K562 treated with DMSO at 1 percent for 12 hours (cell line): ENCODE measurements around the gene MIGA1. TPM values are rescaled to one million over a fixed set of nuclear protein-coding genes. Genes with fewer than 3 reads are reported as not detected.

Experiments used
- total RNA-seq: library from RNA; unstranded; fragments of 300-600 nt; gene quantifications from 2 replicates; pipeline ENCODE4 v1.2.3, GENCODE V29; 2022; ENCODE audit not compliant: insufficient read depth

Gene MIGA1, protein sequence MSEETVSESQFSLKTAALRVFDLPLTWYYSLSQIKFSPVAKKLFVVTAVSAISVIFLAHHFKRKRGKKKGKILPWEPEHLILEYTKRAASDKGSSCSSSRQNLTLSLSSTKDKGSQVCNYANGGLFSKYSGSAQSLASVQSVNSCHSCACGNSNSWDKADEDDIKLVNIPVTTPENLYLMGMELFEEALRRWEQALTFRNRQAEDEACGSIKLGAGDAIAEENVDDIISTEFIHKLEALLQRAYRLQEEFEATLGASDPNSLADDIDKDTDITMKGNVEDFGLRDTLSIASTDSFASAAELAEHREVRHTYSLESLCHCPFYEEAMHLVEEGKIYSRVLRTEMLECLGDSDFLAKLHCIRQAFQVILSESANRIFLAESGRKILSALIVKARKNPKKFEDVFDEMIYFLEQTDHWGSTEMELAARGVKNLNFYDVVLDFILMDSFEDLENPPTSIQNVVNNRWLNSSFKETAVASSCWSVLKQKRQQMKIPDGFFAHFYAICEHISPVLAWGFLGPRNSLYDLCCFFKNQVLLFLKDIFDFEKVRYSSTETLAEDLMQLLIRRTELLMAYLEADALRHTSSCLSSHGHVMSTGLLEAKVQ
- 0.42 and 2.9 TPM in 2 replicates for total RNA-seq

GRCh38 chr1:77779529-77780281 lies at the start of gene MIGA1:
Gene MIGA1, plus strand, starts transcription at chr1:77779649. Its CDS starts 3,604 bp downstream, at chr1:77783253.

GRCh38 chr1:77759071-77760028 lies 20.1 kb upstream of the MIGA1 start, which contains the start of gene USP33:
Gene USP33, minus strand, starts transcription at chr1:77759852. Its CDS starts 18,155 bp downstream, at chr1:77741697.

DNA sequence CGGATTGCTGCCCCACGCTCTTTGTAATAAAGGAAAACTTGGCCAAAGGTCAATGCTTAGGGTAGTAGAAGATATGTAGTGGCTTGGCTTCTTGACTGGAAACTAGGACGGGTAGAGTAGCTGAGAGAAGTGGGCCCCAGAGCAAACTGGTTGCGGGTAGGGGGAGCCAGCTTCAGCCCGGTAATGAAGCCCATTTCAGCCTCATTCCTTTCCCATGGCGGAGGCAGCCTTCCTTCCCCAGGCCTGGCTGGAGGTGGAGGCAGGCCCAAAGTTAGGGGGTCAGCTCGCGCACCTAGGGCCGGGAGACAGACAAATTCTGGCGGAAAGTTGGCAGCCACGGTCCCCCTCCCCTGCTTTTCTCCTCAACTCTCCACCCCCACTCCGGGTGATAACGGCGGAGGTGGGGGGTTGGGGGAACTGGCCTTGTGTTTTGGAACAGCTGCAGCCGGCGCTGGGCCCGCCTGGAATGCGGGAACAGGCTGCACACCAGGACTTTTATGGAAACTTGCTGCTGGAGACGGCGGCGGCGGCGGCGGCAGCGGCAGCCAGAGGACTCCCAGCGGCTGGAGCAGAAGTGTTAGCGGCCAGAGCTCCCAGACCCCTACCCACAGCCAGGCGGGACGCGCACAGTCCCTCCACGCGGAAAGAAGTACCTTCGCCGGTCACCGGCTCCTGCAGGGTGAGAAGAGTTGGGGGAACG lies 108.8 kb downstream of the MIGA1 start, which contains the start of gene NEXN:
NEXN (plus strand) TSS at position 544 of the 700 bp plus-strand sequence. CDS start 27,483 bp downstream, outside the sequence.

Other genes starting within 250 kb of the MIGA1 start
- 6.6 and 28.6 TPM in 2 replicates for gene ZZZ3, start 97.0 kb upstream of the MIGA1 start, total RNA-seq
- 16.7 and 43.4 TPM in 2 replicates for gene USP33, start 19.8 kb upstream of the MIGA1 start, total RNA-seq
- gene NEXN, start 109.0 kb downstream of the MIGA1 start, total RNA-seq, result 0.85 and 0.91 TPM in 2 replicates
- gene FUBP1, start 199.4 kb downstream of the MIGA1 start, total RNA-seq, result 29.9 and 84.8 TPM in 2 replicates
- 10.4 and 19.5 TPM in 2 replicates for gene DNAJB4, start 225.3 kb downstream of the MIGA1 start, total RNA-seq